NCI-H1930 (cell line): ENCODE data around the gene GAS2L2.
"Not testable (repeated sequence)": the region's sequence is repeated elsewhere in the genome, so short reads cannot be mapped to it uniquely, and the experiment has no call there.

ENCODE experiments used
- DNase-seq, 2 experiments: peaks; one replicate each; lab custom pipeline; 2025; lab: John Stamatoyannopoulos, UW

GAS2L2 gene

DNA sequence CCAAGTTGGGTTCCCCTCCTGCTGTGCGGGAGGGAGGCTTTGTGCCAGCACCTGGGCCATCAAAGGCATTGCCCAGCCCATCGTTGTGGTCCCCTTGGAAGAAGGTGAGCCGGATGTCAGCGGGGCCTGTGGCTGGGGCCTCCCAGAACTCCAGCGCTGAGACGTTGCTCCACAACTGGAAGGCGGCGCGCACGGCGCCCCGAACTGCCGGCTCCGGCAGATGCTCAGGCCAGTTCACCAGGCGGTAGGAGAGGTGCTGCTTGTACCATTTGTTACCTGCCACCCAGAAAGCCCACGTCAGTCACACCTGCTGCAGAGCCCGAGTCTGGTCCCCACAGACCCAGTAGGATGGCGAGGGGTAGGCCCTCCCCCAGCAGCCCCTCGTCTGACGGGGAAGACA, 20.1 kb upstream of the GAS2L2 start:
- no peak for DNase-seq

GRCh38 chr17:35769895-35770486, 17.0 kb upstream of the GAS2L2 start:
- no peak for DNase-seq

GRCh38 chr17:35768797-35769196, 15.8 kb upstream of the GAS2L2 start:
- DNase-seq = no peak

GRCh38 chr17:35766903-35767510, 14.0 kb upstream of the GAS2L2 start:
- no peak for DNase-seq

DNA sequence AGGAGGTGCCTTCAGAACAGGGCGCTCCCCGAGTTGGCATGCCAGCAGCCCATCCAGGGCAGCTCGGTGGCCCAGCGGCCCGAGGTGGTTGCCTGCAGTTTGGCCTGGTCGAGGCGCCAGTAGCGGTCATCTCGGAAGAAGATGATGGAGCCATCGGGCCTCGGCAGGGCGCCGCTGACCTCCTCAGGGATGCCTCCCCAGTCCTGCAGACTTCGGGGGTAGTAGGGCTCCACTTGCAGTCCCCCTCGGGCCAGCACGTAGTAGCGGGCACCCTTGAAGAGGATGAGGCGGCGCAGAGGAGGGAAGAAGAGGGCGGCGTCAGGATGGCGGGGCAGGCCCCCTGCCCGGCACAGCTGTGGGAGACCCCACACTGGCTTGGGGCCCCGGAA, 13.4 kb upstream of the GAS2L2 start:
- DNase-seq = no peak

GRCh38 chr17:35765756-35766488, 12.9 kb upstream of the GAS2L2 start:
- no peak for DNase-seq

- no peak for DNase-seq
Measured at GRCh38 chr17:35765086-35765710, 12.2 kb upstream of the GAS2L2 start.

DNA sequence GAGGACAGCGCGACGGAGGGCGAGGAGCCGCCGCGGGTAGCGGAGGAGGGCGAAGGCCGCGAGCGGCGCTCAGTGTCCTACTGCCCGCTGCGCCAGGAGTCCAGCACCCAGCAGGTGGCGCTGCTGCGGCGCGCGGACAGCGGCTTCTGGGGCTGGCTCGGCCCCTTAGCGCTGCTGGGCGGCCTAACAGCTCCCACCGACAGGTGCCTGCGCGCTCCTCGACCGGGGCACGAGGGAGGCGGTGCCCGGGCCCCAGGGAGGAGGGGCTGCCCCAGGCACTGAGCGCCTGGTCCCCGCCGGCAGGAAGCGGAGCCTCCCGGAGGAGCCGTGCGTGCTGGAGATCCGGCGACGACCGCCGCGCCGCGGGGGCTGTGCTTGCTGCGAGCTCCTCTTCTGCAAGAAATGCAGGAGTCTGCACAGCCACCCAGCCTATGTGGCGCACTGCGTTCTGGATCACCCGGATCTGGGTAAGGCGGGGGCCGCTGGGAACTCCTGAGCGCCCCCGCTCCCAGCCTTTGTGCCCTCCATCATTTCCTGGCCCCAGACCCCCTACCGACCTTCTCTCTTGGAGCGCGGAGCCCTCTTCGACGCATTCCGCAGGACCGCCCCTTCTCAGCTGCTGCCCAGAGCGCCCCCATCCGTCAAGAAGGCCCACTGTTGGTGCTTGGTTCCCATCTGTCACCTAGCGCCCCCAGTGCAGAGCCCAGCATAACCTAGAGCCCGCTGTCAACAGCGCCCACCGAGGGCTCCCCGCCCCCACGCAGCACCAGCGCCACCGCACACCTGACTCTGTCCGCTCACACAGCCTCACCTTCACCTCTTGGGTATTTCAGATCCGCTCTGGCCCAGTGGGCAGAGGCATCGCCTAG, 11.3 kb upstream of the GAS2L2 start:
- DNase-seq = peak; percentile 76 to 89

DNA sequence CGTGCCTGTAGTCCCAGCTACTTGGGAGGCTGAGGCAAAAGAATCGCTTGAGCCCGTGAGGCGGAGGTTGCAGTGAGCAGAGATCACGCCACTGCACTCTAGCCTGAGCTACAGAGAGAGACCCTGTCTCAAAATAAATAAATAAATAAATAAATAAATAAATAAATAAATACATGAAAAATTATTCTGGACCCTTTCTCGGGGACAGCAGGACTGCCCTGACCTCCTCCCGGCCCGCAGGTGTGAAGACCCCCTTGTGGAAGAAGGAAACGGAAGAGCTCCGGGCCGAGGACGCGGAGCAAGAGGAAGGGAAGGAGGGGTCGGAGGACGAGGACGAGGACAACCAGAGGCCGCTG, 10.7 kb upstream of the GAS2L2 start:
- no peak for DNase-seq

GRCh38 chr17:35761601-35762000, 8.6 kb upstream of the GAS2L2 start:
- no peak for DNase-seq

GRCh38 chr17:35760587-35760986, 7.5 kb upstream of the GAS2L2 start, which contains the start of gene C17orf50:
C17orf50 (plus strand) TSS chr17:35760887; CDS start chr17:35760942, 55 bp downstream.
- DNase-seq = no peak

DNA sequence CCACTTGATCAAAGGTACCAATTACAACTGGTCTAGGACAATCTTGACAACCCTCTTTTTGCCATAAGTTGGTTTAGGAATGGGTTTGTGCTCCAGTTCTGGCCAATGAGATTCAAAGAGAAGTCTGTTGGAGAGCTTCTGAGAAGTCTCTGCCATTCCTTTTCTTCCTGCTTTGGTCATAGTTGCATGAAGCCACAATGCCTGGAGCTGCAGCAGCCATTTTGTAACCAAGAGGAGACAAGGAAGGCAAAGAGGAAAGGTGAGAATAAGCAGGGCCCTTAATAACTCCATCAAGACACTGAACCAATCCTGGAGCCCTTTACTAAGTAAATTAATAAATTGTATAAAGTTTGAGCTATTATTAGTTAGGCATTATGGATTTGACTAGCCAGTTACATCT, 4.2 kb upstream of the GAS2L2 start:
- DNase-seq = no peak

GRCh38 chr17:35752471-35752870, 568 bp downstream of the GAS2L2 start:
- DNase-seq = no peak

GRCh38 chr17:35751541-35751940, 1.5 kb downstream of the GAS2L2 start:
- DNase-seq = not testable (repeated sequence)

- no peak for DNase-seq
Measured at GRCh38 chr17:35750526-35751395, 2.3 kb downstream of the GAS2L2 start.

- no peak for DNase-seq
Measured at GRCh38 chr17:35749560-35750412, 3.3 kb downstream of the GAS2L2 start.

GRCh38 chr17:35748979-35749378, 4.1 kb downstream of the GAS2L2 start:
- DNase-seq = no peak

DNA sequence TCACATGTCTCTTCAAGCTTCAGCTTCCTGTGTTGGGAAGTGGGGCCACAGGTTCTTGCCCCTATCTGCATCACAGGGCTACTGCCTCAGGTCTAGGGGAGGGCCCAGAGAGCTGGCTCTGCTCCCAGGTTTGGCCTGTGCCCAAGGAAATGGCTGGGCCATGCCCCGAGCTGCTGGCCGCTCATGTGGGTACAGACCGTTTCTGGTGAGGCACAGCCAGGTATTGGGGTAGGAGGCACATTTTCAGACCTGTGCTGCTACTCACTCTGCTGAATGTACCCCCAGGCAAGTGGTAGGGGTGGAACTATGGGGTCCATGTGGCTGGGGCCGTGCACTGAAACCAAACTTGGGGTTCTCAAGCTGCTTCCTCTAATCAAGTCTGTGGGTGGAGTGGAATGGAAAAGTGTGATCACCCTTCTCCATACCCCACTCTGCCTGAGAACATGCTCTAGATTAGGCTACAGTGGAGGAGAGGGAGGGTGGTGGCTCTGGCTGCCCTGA, 4.6 kb downstream of the GAS2L2 start:
- no peak for DNase-seq

DNA sequence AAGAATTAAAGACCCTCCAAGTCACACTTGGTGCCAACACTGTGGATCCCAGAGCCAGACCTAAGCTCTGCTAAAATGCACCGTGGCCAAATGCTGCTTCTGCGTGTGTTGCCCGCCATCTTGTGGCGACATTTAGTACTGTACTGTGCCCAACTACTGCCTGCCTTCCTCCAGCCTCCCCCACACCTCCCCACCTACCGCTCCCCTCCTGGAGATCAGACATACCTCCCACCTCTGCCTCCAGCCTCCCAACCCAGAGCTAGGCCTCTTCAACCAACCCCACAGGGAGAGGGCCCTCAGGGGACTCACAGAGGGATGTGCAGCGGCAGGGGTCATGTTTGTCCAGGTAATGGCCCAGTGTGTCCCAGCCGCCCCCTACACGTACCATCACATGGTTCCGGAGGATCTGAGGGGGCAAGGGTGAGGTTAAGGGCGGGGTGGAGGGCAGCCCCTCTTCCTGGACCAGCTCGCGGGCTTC, 5.5 kb downstream of the GAS2L2 start:
- DNase-seq = peak in 1 of 2 experiments; percentile 60
